HG03103 (cell line): ENCODE measurements around the gene ALKBH5.

Source experiments
- ATAC-seq: cut with Tn5 transposase; IDR thresholded peaks from one replicate; pipeline ENCODE4 v1.9.1; 2021; ENCODE audit warnings: low read depth; ENCODE audit not compliant: unreplicated experiment

Gene ALKBH5

DNA sequence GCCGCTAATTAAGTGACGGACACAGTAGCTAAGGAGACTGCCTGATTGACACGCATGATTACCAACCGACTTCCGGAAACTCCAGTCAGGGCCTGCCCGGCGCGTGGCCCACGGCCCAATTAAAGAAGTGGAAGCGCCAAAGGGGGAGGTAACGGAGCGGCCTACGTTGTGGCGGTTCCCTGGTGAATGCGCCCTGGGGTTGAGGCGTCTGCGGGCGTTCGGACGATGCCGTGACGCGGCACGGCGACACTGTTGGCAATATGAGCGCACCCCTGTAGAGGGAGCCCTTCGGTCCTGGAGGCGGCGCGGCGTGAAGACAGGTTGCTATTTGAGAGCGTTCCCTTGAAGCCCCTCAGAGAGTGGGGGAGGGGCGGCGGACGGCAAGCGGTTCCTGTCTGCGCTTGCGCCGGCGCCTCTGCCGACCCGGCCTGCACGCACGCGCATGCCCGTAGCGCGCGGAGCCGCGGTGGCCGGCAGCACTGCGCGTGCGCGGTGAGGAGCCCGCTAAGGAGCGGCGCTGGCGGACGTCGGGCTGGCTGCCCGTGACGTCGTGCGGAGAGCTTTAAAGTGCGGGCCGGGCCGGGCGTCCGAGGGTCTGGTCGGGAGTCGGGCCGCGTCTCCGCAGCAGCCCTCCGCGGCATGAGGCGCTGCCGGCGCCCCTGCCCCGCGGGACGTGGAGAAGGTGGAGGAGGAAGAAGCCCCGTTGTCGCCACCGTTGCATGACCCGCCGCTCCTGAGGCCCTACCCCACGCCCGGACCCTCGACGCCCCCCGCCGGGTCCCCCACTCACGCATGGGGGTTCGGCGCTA lies at the start of gene ALKBH5:
Gene ALKBH5, plus strand, starts transcription at position 495 of the 809 bp plus-strand sequence. CDS start 416 bp downstream, outside the sequence.
- ATAC-seq: peak; percentile 58

DNA sequence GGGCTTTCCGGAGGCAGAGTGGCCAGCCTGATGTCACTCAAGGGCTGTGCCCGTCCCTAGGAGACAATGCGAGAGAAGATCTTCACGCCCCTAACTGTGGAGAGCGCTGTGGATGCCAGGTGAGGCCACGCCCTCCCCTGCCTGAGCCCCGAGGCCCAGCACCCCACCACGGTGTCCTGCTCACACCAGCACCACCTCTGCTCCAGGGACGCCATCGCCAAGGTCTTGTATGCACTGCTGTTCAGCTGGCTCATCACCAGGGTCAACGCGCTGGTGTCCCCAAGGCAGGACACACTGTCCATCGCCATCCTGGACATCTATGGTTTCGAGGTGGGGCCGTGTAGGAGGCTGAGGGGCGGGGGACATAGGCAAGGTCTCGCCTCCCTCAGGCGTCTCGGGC lies 47.3 kb upstream of the ALKBH5 start:
- no peak for ATAC-seq

DNA sequence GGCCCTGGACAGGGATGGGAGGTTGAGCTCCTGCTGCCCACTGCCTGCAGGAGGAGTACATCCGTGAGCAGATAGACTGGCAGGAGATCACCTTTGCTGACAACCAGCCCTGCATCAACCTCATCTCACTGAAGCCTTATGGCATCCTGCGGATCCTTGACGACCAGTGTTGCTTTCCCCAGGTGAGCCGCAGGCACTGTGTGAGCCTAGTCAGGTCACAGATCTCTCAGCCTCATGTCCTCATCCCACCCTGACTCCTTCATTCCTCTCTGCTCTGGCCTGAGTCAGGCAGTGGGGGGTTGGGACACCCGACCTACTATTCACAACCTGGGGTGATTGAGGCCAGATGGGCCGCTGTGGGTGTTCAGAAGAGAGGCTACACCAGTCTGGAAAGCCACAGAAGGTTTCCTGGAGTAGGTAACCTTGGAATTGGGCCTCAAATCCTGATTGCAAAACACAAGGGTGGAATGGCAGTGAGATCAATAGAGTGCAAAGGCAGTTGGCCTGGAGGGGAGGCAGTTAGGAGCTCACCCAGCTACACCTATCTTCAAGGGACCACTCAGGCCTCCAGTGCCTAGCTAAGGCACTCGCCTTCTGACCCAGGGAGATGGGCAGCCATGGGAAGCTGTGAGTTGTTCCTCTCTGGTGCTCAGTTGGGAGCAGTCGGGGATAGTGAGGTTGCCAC lies 45.4 kb upstream of the ALKBH5 start:
- ATAC-seq: no peak

DNA sequence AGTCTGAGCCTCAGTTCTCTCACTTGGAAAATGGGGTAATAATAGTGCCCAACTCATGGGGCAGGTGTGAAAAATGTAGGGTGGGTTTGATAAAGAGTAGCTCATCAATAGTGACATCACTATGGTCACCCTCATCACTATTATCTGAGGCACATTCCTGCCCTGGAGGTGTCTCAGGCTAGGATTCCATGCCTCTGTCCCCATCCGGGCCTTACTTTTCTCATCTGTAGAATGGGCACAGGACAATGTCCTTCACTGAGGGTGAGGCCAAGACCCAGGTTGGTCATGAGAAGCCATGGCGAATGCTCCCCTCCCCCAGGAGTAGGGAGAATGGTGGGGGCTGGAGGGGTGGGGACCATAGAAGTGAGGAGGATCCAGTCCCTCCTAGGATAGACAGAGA lies 44.5 kb upstream of the ALKBH5 start:
- no peak for ATAC-seq

DNA sequence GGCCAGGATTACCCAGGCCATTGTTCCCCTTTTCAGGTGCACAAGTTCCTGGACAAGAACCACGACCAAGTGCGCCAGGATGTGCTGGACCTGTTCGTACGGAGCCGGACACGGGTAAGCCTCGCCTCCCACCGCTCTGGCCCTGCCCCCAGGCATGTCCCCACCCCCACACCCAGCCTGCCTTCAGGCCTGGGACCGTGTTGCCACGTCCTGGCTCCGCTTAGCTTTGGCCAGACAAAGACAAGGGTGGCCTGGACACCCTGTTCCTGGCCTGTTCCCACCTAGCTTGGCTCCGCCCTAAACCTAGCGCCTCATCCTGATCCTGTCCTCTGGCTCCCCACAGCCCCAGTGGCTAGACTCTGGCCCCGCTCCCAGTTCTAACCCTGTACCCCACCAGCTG lies 44.1 kb upstream of the ALKBH5 start:
- no peak for ATAC-seq

DNA sequence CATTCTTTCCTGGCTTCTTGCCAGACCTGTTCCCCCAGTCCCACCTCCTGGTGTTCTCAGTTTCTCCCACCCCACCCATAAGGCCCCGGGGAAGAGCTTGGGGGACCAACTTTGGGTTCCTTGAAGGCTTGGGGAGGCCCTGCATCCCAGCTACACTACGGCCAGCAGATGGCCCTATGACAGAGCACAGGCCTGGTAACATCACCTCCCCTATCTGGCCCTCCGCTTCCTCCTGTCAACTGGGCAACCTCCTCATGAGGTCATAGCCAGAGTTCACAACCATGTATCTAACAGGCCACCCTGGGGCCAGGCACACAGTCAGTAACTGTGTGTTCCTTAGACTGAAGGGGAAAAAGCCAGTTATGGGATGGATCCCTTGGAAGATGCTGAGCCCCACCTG lies 43.7 kb upstream of the ALKBH5 start:
- ATAC-seq: no peak

DNA sequence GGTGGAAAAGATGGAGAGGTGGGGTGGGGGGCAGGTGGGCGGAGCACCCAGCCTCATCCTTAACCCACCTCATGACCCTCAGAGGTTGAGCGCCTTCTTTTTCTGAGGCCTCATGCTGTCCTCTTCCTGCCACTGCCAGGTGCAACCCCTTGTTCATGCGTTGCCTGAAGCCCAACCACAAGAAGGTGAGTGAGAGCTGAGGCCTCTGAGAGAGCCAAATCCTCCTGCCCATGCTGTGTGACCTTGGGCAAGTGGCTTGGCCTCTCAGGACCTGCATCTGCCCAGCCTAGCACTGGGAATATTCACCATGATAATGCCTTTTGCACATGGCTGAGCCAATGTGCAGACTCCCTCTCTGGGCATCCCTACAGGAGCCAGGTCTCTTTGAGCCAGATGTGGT lies 43.0 kb upstream of the ALKBH5 start:
- ATAC-seq: no peak

DNA sequence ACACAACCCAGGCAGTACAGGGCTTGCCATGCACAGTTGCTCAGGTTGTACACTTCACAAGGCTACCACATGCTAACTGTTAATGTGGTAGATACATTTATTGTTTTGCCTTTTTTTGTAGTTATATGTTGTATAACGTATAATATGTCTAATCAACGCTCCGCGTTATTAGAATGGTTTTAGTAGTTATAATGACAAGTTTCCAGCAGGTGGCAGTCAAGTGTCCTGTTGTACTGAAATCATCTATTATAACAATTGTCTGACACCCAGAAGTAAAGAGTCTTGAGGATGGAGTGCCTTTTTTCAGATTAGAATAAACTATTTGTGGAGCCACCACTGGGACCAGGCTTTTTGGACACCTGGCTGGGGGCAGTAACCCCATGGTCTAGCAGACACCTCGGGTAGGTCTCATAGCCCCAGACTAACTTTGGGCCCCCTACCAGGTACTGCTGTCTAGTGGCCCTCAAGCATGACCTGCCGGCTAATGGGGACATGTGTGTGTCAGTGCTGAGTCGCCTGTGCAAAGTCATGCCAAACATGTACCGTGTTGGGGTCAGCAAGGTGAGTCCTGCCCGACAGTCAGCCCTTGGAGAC lies 42.3 kb upstream of the ALKBH5 start:
- ATAC-seq: no peak

DNA sequence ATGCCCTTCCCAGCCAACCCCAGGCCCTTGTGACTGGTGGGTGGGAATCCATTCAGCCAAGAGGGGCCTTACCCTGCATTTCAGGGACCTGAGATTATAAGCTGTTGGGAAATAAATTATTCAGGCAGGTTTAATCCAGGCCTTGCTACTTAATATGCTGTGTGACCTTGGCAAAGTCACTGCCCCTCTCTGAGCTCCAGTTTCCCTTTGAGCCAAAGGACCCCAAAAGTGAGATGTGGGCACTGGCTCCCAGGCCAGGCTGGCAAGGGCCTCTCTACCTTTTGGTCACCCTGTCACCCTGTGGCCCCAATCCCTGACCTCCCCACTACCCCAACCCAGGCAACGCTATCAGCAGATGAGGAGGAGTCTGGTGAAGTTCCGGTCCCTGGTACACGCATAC lies 41.2 kb upstream of the ALKBH5 start:
- no peak for ATAC-seq

DNA sequence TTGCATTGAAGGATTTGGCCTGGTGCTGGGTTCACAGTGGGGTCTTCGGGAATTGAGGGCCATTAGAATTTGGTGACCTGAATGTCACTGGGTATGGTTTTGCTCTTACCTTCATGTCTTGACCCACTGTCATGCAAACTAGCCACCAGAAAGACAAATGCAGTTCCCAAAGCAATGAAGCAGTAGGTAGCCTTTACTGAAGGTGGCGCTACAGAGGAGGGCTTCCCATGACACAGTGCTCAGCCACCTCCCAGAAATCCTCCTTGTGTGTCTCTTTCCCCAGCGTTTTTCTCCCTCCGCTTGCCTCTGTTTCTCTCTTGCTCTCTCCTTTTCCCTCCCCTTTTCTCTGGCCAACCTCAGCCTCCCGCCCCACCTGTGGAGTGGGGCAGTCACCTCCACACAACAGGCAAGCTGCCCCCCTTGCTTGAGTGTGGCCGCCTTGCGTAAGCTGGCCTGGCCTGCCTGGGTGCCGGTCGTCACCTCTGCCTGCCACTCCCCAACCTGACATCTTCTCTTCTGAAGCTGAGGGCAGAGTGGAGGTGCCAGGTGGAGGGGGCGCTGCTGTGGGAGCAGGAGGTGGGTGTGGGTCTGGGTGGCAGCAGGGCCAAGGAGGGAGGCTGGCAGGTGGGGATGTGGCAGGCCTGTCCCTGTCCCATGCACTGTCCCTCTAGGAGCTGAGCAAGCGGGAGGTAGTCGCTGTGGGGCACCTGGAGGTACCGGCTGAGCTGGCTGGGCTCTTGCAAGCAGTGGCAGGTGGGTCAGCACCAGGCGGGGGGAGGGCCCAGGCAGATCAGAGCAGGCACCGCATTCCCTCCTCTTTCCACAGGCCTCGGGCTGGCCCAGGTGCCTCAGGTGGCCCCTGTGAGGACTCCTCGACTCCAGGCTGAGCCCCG lies 40.3 kb upstream of the ALKBH5 start:
- ATAC-seq: no peak

DNA sequence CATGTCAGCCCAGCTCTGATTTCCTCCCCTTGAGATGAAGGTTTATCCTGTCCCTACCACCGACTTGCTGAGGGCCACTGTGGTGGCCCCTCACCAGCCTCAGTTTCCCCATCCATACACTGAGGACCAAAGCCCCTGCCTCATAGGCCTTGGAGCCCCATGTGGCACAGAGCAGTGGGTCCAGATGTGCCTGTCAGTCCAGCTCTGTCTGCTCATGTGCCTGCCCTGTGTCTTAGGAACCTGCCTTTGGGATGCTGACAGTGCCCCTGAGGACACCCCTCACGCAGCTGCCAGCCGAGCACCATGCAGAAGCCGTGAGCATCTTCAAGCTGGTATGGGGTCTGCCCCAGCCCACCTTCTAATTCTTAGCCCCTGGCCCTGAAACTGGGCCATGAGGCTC lies 39.4 kb upstream of the ALKBH5 start:
- no peak for ATAC-seq

DNA sequence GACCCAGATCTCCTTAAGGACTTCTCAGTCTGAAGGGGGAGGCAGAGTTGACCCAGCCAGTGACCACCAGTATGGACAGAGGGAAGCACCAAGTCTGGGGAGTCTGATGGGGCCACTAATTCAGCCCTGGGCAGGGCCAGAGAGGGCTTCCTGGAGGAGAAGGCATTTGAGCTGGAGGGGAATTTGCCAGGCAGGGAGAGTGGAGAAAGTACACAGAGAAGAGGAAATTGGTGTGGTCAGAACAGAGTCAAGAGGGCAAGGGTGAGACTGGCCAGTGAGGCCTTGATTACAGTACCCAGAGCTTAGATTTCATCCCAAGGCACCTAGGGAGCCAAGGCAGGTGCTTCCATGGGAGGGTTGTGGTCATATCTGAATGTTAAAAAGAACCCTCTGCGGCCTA lies 38.8 kb upstream of the ALKBH5 start:
- no peak for ATAC-seq

DNA sequence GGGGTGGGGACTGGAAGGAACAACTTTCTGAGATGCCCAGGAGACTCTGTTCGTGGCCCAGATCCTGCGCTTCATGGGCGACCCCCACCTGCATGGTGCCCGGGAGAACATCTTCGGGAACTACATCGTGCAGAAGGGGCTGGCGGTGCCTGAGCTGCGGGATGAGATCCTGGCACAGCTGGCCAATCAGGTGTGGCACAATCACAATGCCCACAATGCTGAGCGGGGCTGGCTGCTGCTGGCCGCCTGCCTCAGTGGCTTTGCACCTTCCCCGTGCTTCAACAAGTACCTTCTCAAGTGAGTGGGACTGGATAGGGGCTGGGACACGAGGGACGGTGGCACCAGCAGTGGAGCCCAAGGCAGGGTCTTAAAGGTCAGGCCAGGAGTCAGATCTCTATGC lies 37.8 kb upstream of the ALKBH5 start:
- no peak for ATAC-seq

DNA sequence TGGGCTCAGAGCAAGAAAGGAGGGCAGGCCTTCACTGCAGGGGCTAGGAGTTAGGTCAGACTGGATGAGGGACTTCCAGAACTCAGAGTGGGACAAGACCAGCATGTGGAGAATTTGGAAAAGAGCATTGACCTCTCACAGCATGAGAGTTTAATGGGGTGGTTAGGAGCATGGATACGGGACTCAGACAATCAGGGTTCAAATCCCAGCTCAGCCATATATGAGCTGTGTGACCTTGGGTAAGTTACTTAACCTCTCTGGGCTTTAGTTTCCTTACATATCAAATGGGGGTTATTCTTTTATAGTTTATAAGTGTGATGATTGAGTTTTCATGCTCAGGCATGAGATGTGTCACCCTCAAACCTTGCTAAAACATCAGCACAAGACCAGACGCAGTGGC lies 37.4 kb upstream of the ALKBH5 start:
- ATAC-seq: no peak

DNA sequence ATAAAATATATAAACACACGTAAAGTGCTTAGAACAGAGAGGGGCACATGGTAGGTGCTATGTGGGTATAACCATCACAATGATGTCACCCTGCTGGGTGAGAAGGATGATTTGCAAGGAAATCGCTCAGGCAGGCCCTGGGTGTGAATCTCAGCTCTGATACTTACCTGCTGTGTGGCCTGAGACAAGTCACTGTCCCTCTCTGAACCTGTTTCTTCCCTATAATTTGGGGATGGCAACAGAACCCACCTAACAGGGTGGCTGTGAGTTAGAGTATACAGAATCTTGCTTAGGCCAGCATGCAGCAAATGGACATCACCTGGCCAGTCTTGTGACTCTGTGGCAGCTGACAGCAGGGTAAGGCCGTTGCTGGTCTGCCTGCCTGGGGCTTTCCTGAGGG lies 36.6 kb upstream of the ALKBH5 start:
- no peak for ATAC-seq

DNA sequence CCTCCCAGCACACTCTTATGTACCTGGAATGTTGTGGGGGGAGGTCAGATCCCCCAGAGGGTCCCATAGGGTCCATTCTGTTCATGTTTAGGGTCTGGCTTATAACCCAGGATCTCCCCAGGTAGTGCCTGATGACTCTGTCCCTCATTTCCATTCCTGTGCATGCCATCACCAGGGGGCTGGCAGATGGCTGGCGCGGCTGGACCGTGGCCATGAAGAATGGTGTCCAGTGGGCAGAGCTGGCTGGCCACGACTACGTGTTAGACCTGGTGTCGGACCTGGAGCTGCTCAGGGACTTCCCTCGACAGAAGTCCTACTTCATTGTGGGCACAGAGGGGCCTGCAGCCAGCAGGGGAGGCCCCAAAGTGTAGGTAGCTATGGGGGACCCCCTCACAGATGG lies 35.0 kb upstream of the ALKBH5 start:
- no peak for ATAC-seq

DNA sequence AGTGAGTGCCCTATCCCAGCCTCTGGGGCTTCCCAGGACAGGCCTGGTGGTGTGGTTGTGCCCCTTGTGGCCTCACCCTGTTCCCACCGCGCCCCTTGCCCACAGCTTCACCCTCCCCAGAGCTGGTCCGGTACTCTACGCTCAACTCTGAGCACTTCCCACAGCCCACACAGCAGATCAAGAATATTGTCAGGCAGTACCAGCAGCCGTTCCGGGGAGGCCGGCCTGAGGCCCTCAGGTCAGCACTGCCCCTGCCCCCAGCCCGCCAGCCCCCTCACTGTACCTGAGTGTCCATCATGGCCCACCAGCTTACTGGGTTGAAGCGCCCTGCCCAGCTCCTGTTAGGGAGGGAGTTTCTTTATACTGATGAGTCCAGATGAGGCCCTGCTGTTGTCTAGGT lies 32.3 kb upstream of the ALKBH5 start:
- ATAC-seq: no peak

DNA sequence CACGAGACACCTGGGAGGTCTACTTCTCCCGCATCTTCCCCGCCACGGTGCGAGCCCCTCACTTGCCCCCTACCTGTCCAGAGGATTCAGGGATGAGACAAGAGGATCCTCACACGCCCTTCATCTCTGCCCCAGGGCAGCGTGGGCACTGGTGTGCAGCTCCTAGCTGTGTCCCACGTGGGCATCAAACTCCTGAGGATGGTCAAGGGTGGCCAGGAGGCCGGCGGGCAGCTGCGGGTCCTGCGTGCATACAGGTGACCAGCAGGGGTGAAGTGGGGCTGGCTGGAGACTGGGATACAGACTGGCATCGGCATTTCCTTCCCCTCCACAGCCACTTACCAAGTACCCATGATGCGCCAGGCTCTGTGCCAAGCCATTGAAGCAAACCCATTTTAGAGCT lies 28.4 kb upstream of the ALKBH5 start:
- ATAC-seq: no peak

DNA sequence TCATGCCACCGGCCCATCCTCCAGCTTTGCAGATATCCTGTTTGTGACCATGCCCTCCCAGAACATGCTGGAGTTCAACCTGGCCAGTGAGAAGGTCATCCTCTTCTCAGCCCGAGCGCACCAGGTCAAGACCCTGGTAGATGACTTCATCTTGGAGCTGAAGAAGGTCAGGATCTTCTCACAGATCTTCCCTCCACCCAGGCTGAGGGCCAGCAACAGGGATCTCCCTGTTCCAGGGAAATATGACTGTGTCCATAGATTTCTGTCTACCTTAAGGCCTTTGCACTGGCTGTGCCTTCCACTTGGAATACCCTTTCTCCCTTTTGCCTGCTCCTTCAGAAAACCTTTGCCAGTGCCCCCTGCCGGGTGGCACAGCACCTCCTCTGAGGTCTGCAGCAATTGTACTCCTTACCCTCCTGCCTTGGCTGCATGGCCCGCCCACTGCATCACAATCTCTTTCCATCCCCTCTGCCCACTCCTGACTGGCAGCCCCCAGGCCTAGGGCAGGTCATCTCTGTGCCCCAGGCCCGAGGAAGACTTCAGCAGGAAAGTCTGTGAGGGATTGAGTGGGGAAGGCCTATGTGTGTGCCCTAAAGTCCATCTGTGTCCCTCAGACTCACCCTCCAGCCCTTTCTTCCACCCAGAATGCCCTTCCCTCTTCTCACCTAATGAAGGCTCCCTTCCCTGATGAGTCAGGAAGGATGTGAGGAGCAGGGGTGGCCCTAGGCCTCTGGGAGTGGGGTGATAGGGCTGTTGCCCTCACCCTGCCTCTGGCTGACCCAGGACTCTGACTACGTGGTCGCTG lies 27.3 kb upstream of the ALKBH5 start:
- ATAC-seq: no peak

DNA sequence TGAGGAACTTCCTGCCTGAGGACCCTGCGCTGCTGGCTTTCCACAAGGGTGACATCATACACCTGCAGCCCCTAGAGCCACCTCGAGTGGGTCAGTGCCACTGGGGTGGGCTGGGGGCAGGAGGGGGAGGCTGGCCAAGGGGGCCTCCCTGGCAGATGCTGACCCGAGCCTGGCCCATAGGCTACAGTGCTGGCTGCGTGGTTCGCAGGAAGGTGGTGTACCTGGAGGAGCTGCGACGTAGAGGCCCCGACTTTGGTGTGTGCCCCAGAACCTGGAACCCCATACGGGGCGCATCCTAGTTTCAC lies 26.7 kb upstream of the ALKBH5 start:
- no peak for ATAC-seq
